Loucy (cell line): ENCODE results near the gene SPINK4.

Experiments used
- CTCF ChIP-seq: fragments of 200-600 bp; sonication (generic); conservative IDR thresholded peaks from 2 replicates; pipeline ENCODE4 v1.5.1; 2014; ENCODE audit warnings: mild to moderate bottlenecking, antibody characterized with exemption, low read length
- EZH2phosphoT487 ChIP-seq: fragments of 200-600 bp; IDR thresholded peaks from 2 replicates; pipeline ENCODE4 v1.6.1; 2018; ENCODE audit warnings: antibody characterized with exemption, mild to moderate bottlenecking, moderate library complexity, borderline replicate concordance

- TF ChIP-seq CTCF (no peak), EZH2phosphoT487 (no peak)
Observed at GRCh38 chr9:33202018-33202417, 37.9 kb upstream of the SPINK4 start.
